ENCODE data around the gene SYTL2. TPM values are rescaled to one million over a fixed set of nuclear protein-coding genes. Genes with fewer than 3 reads are reported as not detected.

SYTL2 gene
- total and polyA plus RNA-seq, 2 experiments from 2014 or later: 3.4 to 7.2 TPM

- TF ChIP-seq CREB1 (CRISPR knock-in tag; IDR thresholded peaks at IDR 0.05; ENCODE audit: low read depth) (no peak), NANOG (IDR thresholded peaks at IDR 0.05; ENCODE audit: borderline replicate concordance) (no peak), POLR2AphosphoS5 (IDR thresholded peaks at IDR 0.05; ENCODE audit: low read depth) (no peak)
Measured at GRCh38 chr11:85704967-85705366, 106.0 kb downstream of the SYTL2 start (continued).

- H3K4me2 ChIP-seq: no peak overlapping the region
- DNase-seq (ENCODE audit: low spot score): no peak
- H3K4me1 Mint-ChIP-seq: peaks cover 7% of the 10 kb centered on the region; the same call in 2 of the 3 replicates
- H2AFZ ChIP-seq: no peak overlapping the region
- no peak overlapping the region for H3K4me3 Mint-ChIP-seq
- H3K27me3 Mint-ChIP-seq (ENCODE audit: insufficient read depth, low read depth, poor library complexity): no peaks in the 10 kb centered on the region
- H3K27me3 ChIP-seq (ENCODE audit: insufficient read depth): no peaks in the 10 kb centered on the region
- no peak overlapping the region for H3K4me3 ChIP-seq
- no peak overlapping the region for H3K27ac ChIP-seq (ENCODE audit: low read depth)
- TF ChIP-seq CREB1 (CRISPR knock-in tag; IDR thresholded peaks at IDR 0.05; ENCODE audit: low read depth) (no peak), ZNF114 (CRISPR knock-in tag; IDR thresholded peaks at IDR 0.05) (no peak), CTCF (conservative IDR thresholded peaks at IDR 0.05; ENCODE audit: low read depth in 2 of 2) (no peak), REST (IDR thresholded peaks at IDR 0.05; ENCODE audit: unreplicated experiment) (no peak), STAT1 (IDR thresholded peaks at IDR 0.05; ENCODE audit: unreplicated experiment) (no peak), EZH2 (IDR thresholded peaks at IDR 0.05; ENCODE audit: low read depth, unreplicated experiment) (no peak), JUNB (IDR thresholded peaks at IDR 0.05; ENCODE audit: unreplicated experiment) (no peak), NANOG (IDR thresholded peaks at IDR 0.05; ENCODE audit: borderline replicate concordance) (no peak), ETS1 (IDR thresholded peaks at IDR 0.05) (no peak), EZH2phosphoT487 (IDR thresholded peaks at IDR 0.05; ENCODE audit: unreplicated experiment) (no peak)
- H4K20me1 ChIP-seq (replicated peaks; ENCODE audit: insufficient read depth): no peaks in the 10 kb centered on the region
- H3F3A ChIP-seq (replicated peaks; ENCODE audit: low read depth): no peaks in the 10 kb centered on the region
- H3K36me3 Mint-ChIP-seq (ENCODE audit: low read depth): no peaks in the 10 kb centered on the region
- no peaks in the 10 kb centered on the region for H3K79me2 ChIP-seq (replicated peaks; ENCODE audit: insufficient read depth)
- no peak overlapping the region for H3K27ac Mint-ChIP-seq
- H3K9me2 ChIP-seq (ENCODE audit: insufficient read depth): no peaks in the 10 kb centered on the region
- no peaks in the 10 kb centered on the region for H3K9me3 Mint-ChIP-seq
- no peaks in the 10 kb centered on the region for H3K36me3 ChIP-seq (ENCODE audit: insufficient read depth)
- ATAC-seq: no peak
- no peaks in the 10 kb centered on the region for H3K4me1 ChIP-seq (ENCODE audit: insufficient read depth)
Measured at GRCh38 chr11:85699957-85700741, 110.8 kb downstream of the SYTL2 start.

Data from GM23338 (cell line).